Activated naive CD8-positive, alpha-beta T cell treated with anti-CD3 and anti-CD28 coated beads, Interleukin-2, amount 10 ng/mL, durations not matched to agents 7 days and 5 days (primary cell): Measurements from ENCODE around the gene FANK1. TPM values are rescaled to one million over a fixed set of nuclear protein-coding genes. Genes with fewer than 3 reads are reported as not detected.
A peak's percentile ranks its signal among the peaks of the same experiment; 100 is the strongest.
"Not testable (repeated sequence)": the region's sequence is repeated elsewhere in the genome, so short reads cannot be mapped to it uniquely, and the experiment has no call there.

Experiments
- ATAC-seq: fragments of 150-1000 bp; cut with Tn5 transposase; one replicate; pipeline ENCODE4 v1.10.0; 2021; ENCODE audit warnings: low read depth, moderate library complexity
- POLR2A ChIA-PET: fragments of 350-600 bp; sonication (Branson Sonifier 250); formaldehyde crosslinking; loops from one replicate; lab custom pipeline; 2021; ENCODE audit warnings: antibody characterized with exemption; lab: Charles Lee
- DNase-seq: peaks from one replicate; pipeline ENCODE4 v3.0.0; 2021
- H3K27ac Mint-ChIP-seq: one replicate; pipeline ENCODE4 v1.8.0; 2022; ENCODE audit warnings: mild to moderate bottlenecking, mixed read lengths
- H3K27me3 Mint-ChIP-seq: one replicate; pipeline ENCODE4 v1.8.0; 2022; ENCODE audit warnings: mild to moderate bottlenecking, moderate library complexity, mixed read lengths
- H3K36me3 Mint-ChIP-seq: one replicate; pipeline ENCODE4 v1.8.0; 2021; ENCODE audit warnings: mild to moderate bottlenecking, mixed read lengths
- H3K4me1 Mint-ChIP-seq: one replicate; pipeline ENCODE4 v1.8.0; 2021; ENCODE audit warnings: mixed read lengths
- H3K4me3 Mint-ChIP-seq: one replicate; pipeline ENCODE4 v1.8.0; 2022; ENCODE audit warnings: mild to moderate bottlenecking, moderate library complexity, mixed read lengths
- H3K9me3 Mint-ChIP-seq: one replicate; pipeline ENCODE4 v1.8.0; 2021; ENCODE audit warnings: mixed read lengths
- total RNA-seq, 2 experiments: library from RNA; stranded (reverse); gene quantifications; one replicate each; pipeline ENCODE4 v1.2.3, GENCODE V29; 2021

FANK1 gene
- total RNA-seq, 2 experiments from 2014 or later: 0.69 to 0.96 TPM

DNA sequence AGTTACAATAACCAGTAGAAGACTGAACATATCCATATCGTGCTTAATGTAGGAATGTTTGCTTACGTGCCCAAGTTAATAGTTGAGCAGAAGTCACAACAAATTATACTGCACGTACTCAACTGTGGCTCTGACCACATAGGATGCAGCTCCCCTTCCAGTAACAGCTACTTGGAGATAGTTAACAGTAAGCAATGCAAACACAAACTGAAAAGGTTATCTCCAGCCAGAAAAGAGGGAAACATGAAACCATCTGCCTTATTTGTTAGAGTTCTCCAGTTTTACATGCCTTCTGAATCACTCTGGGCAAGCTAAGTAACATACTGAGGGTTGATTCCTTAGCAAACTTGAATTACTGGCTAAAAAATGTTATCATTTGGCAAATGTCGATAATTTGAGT lies 25.0 kb upstream of the FANK1 start:
- POLR2A ChIA-PET: no interaction called here
- H3K27ac Mint-ChIP-seq: no peak overlapping the region
- no peak overlapping the region for H3K4me3 Mint-ChIP-seq
- DNase-seq (no peak), ATAC-seq (no peak)
- H3K4me1 Mint-ChIP-seq: no peaks in the 10 kb centered on the region
- no peaks in the 10 kb centered on the region for H3K27me3 Mint-ChIP-seq
- H3K9me3 Mint-ChIP-seq: peaks cover 7% of the 10 kb centered on the region
- H3K36me3 Mint-ChIP-seq: peaks cover 17% of the 10 kb centered on the region

DNA sequence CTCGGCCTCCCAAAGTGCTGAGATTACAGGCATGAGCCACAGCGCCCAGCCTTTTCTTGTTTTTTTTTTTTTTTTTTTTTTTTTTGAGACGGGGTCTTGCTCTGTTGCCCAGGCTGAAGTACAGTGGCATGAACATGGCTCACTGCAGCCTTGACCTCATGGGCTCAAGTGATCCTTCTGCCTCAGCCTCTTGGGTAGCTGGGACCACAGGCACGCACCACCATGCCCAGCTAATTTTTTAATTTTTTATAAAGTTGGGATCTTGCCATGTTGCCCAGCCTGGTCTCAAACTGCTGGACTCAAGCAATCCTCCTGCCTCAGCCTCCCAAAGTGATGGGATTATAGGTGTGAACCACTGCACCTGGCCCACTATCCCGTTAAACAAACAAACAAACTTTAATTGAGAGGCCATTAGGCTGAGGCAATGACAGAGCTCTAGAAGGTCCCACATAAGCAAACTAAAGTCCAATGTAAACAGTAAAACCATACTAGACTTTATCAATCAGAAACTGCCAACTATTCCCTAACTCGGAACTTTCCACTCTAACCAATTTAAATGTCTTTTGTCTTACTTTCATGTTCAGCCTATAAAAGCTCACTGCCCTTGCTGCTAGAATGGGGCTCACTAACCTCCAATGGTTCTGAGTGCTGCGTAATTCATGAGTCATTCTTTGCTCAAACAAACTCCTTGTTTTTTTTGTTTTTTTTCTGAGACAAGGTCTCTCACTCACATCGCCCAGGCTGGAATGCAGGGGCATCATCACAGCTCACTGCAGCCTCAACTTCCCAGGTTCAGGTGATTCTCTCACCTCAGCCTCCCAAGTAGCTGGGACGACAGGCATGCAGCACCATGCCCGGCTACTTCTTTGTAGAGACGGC lies 17.2 kb upstream of the FANK1 start:
- peaks cover 7% of the 10 kb centered on the region for H3K9me3 Mint-ChIP-seq
- no peak overlapping the region for H3K4me3 Mint-ChIP-seq
- POLR2A ChIA-PET: no interaction called here
- H3K27ac Mint-ChIP-seq: no peak overlapping the region
- no peaks in the 10 kb centered on the region for H3K4me1 Mint-ChIP-seq
- H3K36me3 Mint-ChIP-seq: peaks cover 34% of the 10 kb centered on the region
- DNase-seq (no peak), ATAC-seq (no peak)
- no peaks in the 10 kb centered on the region for H3K27me3 Mint-ChIP-seq

DNA sequence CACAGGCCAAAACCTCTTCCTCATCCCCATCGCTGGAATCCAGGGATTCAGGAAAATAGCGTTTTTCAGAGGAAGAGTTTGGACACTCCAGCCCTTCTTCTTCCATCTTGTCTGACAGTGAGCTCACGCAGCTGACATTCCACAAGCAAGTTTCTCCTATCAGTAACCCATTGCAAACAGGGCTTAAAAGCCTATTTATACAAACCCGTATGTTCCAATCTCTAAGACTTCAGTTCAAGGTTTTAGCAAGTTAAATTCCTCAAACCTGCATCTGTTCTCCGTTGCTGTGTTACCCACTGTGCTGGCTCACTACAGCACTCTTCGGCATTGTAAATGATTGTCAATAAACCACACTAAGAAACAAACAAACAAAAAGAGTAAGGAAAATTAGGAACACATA lies 15.6 kb upstream of the FANK1 start:
- peaks cover 4% of the 10 kb centered on the region for H3K9me3 Mint-ChIP-seq
- no peaks in the 10 kb centered on the region for H3K27me3 Mint-ChIP-seq
- no peaks in the 10 kb centered on the region for H3K4me1 Mint-ChIP-seq
- DNase-seq (no peak), ATAC-seq (no peak)
- H3K4me3 Mint-ChIP-seq: no peak overlapping the region
- no peak overlapping the region for H3K27ac Mint-ChIP-seq
- peaks cover 27% of the 10 kb centered on the region for H3K36me3 Mint-ChIP-seq
- POLR2A ChIA-PET: no interaction called here

GRCh38 chr10:125881192-125881591 lies 15.2 kb upstream of the FANK1 start, which contains the start of gene DHX32:
Gene DHX32 (minus strand): TSS chr10:125881292. CDS start chr10:125880824, 468 bp downstream.
- no peak within 1 kb of the TSS for H3K4me3 Mint-ChIP-seq
- no peak for DNase-seq
- POLR2A ChIA-PET: no interaction called here
- no peaks in the 10 kb centered on the region for H3K27me3 Mint-ChIP-seq
- no peak for ATAC-seq
- H3K36me3 Mint-ChIP-seq: peaks cover 22% of the 10 kb centered on the region
- H3K4me1 Mint-ChIP-seq: no peaks in the 10 kb centered on the region
- H3K27ac Mint-ChIP-seq: no peak within 1 kb of the TSS
- peaks cover 2% of the 10 kb centered on the region for H3K9me3 Mint-ChIP-seq

- no peak overlapping the region for H3K27ac Mint-ChIP-seq
- no peak overlapping the region for H3K4me3 Mint-ChIP-seq
- no peak for ATAC-seq
- no peaks in the 10 kb centered on the region for H3K4me1 Mint-ChIP-seq
- H3K36me3 Mint-ChIP-seq: peaks cover 14% of the 10 kb centered on the region
- POLR2A ChIA-PET: no interaction called here
- no peaks in the 10 kb centered on the region for H3K9me3 Mint-ChIP-seq
- no peaks in the 10 kb centered on the region for H3K27me3 Mint-ChIP-seq
- no peak for DNase-seq
These were observed 13.8 kb upstream of the FANK1 start for GRCh38 chr10:125882596-125882995.

GRCh38 chr10:125883211-125883610 lies 13.2 kb upstream of the FANK1 start:
- no peaks in the 10 kb centered on the region for H3K4me1 Mint-ChIP-seq
- no peak overlapping the region for H3K27ac Mint-ChIP-seq
- ATAC-seq: no peak
- DNase-seq: no peak
- no peaks in the 10 kb centered on the region for H3K27me3 Mint-ChIP-seq
- POLR2A ChIA-PET: no interaction called here
- no peaks in the 10 kb centered on the region for H3K9me3 Mint-ChIP-seq
- H3K4me3 Mint-ChIP-seq: no peak overlapping the region
- H3K36me3 Mint-ChIP-seq: peaks cover 11% of the 10 kb centered on the region

- Mint-ChIP-seq H3K27me3 (no peaks in the 10 kb centered on the region), H3K27ac (no peak overlapping the region), H3K9me3 (no peaks in the 10 kb centered on the region), H3K36me3 (peaks cover 2% of the 10 kb centered on the region), H3K4me1 (no peaks in the 10 kb centered on the region), H3K4me3 (no peak overlapping the region)
- no peak for ATAC-seq
- POLR2A ChIA-PET: no interaction called here
- no peak for DNase-seq
These were observed 9.4 kb upstream of the FANK1 start for GRCh38 chr10:125886914-125887512.

GRCh38 chr10:125889441-125889840 lies 6.9 kb upstream of the FANK1 start:
- H3K9me3 Mint-ChIP-seq, H3K27ac Mint-ChIP-seq, H3K4me3 Mint-ChIP-seq, H3K36me3 Mint-ChIP-seq, H3K27me3 Mint-ChIP-seq, ATAC-seq, POLR2A ChIA-PET, DNase-seq, H3K4me1 Mint-ChIP-seq: not testable (repeated sequence)

DNA sequence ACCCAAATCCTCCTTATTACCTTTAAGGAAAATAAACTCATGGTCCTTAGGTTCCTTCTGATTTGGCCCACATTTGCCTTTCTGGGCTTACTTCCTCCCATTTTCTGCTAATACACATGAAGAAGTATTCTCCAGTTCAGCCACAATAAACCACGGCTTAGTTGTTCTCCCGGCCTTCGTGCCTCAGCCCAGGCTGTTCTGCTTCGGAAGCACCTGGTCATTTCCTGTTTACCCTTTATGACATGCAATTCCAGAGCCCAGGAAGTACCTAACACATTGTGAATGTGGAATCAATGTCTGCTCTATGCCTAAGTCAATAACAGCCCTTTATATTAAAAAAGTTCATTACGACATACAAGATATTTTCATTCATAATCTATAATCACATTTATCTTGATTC lies 4.0 kb upstream of the FANK1 start:
- H3K4me1 Mint-ChIP-seq: peaks cover 14% of the 10 kb centered on the region
- H3K27me3 Mint-ChIP-seq, H3K9me3 Mint-ChIP-seq, H3K4me3 Mint-ChIP-seq, DNase-seq, H3K36me3 Mint-ChIP-seq, H3K27ac Mint-ChIP-seq, POLR2A ChIA-PET, ATAC-seq: not testable (repeated sequence)

DNA sequence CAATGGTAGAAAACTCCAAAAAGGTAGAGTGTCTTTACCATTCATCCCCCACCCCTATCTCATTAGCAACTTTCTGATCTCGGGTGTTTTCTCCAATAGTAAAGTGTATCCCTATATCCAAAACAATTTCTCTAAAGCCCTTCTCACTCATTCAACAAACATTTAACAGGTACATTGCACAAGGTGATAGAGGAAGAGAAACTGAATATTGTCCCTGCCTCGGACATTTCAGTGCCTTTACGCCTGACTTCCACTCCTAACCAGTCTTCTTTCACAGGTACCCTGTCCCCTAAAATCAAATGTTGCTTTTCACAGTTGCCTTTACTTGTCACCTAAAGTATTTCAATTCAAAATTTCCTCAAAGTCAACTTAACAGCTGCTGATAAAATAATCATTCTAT lies 2.2 kb upstream of the FANK1 start:
- H3K27me3 Mint-ChIP-seq, DNase-seq, H3K9me3 Mint-ChIP-seq, ATAC-seq, H3K27ac Mint-ChIP-seq, POLR2A ChIA-PET, H3K36me3 Mint-ChIP-seq, H3K4me3 Mint-ChIP-seq: not testable (repeated sequence)
- peaks cover 14% of the 10 kb centered on the region for H3K4me1 Mint-ChIP-seq

DNA sequence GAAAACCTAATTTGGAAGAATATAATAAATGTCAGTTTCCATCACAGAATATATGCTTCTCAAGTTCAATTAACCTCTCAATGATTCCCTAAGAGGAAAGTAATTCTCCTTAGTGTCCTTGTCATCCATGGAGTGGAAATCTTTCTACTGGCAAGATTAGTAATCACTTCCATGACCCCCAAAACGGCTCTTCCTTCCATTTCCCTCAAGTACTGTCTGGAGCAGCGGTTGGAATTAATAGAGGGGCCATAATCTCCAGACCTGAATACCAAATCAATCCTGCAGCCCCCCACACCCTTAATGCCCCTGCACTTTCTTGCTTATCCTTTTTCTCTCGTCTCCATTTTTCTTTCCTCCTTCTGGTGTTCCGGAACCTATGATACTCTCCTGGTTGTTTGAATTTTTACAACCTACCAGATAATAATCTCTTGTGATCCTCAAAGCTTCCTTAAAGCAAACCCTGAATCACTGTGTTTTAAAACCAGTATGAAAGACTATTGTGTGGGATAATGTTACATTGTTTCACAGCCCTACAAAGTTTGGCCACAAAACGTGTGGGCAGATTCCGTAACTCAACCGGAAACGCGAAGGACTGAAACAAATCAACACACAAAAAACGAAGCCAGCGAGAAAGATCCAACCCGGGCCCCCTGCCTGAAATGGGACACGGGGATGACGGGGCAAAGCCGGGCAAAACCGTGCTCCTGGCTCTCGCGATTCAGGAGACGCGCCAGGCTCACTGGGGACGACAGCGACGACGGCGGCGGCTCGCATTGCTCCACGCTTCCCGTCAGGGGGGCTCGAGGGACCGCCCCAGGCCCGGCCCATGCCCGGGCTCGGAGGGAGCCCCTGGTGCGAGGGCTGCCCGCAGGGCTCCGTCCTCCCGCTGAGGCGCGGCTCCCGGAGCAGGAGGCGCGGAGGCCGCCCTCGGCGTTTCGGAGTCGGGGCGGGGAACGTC lies 955 bp upstream of the FANK1 start:
- H3K27me3 Mint-ChIP-seq, POLR2A ChIA-PET, H3K9me3 Mint-ChIP-seq, H3K36me3 Mint-ChIP-seq: not testable (repeated sequence)
- peak; percentile 69 for DNase-seq
- Mint-ChIP-seq H3K27ac (peak overlapping the region; percentile 87), H3K4me1 (peaks cover 14% of the 10 kb centered on the region), H3K4me3 (peak overlapping the region; percentile 91)
- ATAC-seq: peak; percentile 73

DNA sequence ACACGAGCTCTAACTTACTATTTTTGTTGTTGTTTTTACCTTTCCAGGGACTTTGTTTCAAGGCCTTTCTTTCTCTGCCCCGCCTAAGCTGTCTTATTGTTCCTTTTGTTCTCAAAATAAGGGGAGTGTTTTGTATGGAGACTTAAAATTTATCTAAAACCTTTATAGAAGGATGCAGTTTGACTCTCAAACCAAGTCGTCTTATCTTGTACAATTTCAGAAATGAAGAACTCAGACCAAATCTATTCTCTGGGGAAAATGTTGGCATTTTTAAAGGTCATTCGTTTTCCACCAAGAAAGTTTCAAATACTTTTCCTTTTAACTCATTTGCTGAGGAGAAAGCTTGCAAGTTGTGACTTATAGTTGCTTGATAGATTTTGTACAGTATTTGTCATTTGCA lies 953 bp downstream of the FANK1 start:
- H3K27ac Mint-ChIP-seq, H3K9me3 Mint-ChIP-seq, DNase-seq, H3K36me3 Mint-ChIP-seq, POLR2A ChIA-PET, ATAC-seq, H3K27me3 Mint-ChIP-seq: not testable (repeated sequence)
- Mint-ChIP-seq H3K4me3 (peak overlapping the region; percentile 89), H3K4me1 (peaks cover 14% of the 10 kb centered on the region)

- DNase-seq, H3K27ac Mint-ChIP-seq, H3K27me3 Mint-ChIP-seq, H3K4me1 Mint-ChIP-seq, H3K4me3 Mint-ChIP-seq, ATAC-seq, H3K36me3 Mint-ChIP-seq, POLR2A ChIA-PET, H3K9me3 Mint-ChIP-seq: not testable (repeated sequence)
These were observed 4.6 kb downstream of the FANK1 start for GRCh38 chr10:125900963-125901362.
